Right lobe of liver (tissue), 4 donors: Measurements from ENCODE around the gene ACTN1.

Experiments used
- CTCF ChIP-seq, 4 donors: fragments of 200-600 bp in 3 of 4; fragments of 450-650 bp in 1 of 4; IDR thresholded peaks; one replicate each; pipeline versions ENCODE4 v1.5.1 to v1.8.0; 2016 to 2022; ENCODE audit warnings: antibody characterized with exemption in 4 of 4, mild to moderate bottlenecking in 2 of 4
- POLR2A ChIP-seq: fragments of 450-650 bp; IDR thresholded peaks from one replicate; pipeline ENCODE4 v1.6.1; 2017; ENCODE audit warnings: antibody characterized with exemption, mild to moderate bottlenecking
- donor health status: DM: no; HTN: no; CAD: no.
- donor health status: DM: no; HTN: no; CAD: no.
- donor health status: DM: no; HTN: yes; CAD: no.

- no peak for TF ChIP-seq CTCF (IDR thresholded peaks at IDR 0.05)
- no peak for TF ChIP-seq POLR2A
Observed at GRCh38 chr14:68925373-68925772, 53.7 kb downstream of the ACTN1 start.
